22Rv1 (cell line): ENCODE data around the gene IGF2BP2.
"Not testable (repeated sequence)": the region's sequence is repeated elsewhere in the genome, so short reads cannot be mapped to it uniquely, and the experiment has no call there.

Source experiments
- ZFX ChIP-seq: fragments of 450-650 bp; IDR thresholded peaks from 2 replicates; pipeline ENCODE4 v1.6.1; 2017; ENCODE audit warnings: antibody characterized with exemption, borderline replicate concordance
- TF ChIP-seq, protein P1 (sequence below): fragments of 450-650 bp; IDR thresholded peaks from 2 replicates; pipeline ENCODE4 v1.5.1; 2017; ENCODE audit warnings: mild to moderate bottlenecking

DNA sequence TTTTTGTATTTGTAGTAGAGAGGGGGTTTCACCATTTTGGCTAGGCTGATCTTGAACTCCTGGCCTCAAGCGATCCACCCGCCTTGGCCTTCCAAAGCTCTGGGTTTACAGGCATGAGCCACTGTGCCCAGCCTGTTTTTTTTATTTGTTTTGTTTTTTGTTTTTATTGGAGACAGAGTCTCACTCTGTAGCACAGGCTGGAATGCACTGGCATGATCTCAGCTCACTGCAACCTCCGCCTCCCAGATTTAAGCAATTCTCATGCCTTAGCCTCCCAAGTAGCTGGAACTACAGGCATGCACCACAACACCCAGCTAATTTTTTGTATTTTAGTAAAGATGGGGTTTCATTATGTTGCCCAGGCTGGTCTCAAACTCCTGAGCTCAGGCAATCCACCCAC is 28.9 kb upstream of the IGF2BP2 start:
- TF ChIP-seq, protein P1, sequence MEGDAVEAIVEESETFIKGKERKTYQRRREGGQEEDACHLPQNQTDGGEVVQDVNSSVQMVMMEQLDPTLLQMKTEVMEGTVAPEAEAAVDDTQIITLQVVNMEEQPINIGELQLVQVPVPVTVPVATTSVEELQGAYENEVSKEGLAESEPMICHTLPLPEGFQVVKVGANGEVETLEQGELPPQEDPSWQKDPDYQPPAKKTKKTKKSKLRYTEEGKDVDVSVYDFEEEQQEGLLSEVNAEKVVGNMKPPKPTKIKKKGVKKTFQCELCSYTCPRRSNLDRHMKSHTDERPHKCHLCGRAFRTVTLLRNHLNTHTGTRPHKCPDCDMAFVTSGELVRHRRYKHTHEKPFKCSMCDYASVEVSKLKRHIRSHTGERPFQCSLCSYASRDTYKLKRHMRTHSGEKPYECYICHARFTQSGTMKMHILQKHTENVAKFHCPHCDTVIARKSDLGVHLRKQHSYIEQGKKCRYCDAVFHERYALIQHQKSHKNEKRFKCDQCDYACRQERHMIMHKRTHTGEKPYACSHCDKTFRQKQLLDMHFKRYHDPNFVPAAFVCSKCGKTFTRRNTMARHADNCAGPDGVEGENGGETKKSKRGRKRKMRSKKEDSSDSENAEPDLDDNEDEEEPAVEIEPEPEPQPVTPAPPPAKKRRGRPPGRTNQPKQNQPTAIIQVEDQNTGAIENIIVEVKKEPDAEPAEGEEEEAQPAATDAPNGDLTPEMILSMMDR, result not testable (repeated sequence)
- TF ChIP-seq ZFX, result not testable (repeated sequence)
